ENCODE results near the gene GOLGA3.
"Not testable (repeated sequence)": the region's sequence is repeated elsewhere in the genome, so short reads cannot be mapped to it uniquely, and the experiment has no call there.

Gene GOLGA3

GRCh38 chr12:132753670-132754069, 75.0 kb downstream of the GOLGA3 start:
- DNase-seq (ENCODE audit: low spot score), result not testable (repeated sequence)

- DNase-seq (ENCODE audit: low spot score), result no peak
These were observed 80.3 kb downstream of the GOLGA3 start for GRCh38 chr12:132748319-132748718.

- no peak for DNase-seq (ENCODE audit: low spot score)
These were observed 80.8 kb downstream of the GOLGA3 start for GRCh38 chr12:132747896-132748295.

GRCh38 chr12:132747395-132747794, 81.3 kb downstream of the GOLGA3 start:
- DNase-seq (ENCODE audit: low spot score), result no peak

- no peak for DNase-seq (ENCODE audit: low spot score)
These were observed 82.1 kb downstream of the GOLGA3 start for GRCh38 chr12:132746613-132747012.

- DNase-seq (ENCODE audit: low spot score), result no peak
These were observed 84.8 kb downstream of the GOLGA3 start for GRCh38 chr12:132743831-132744230.

- DNase-seq (ENCODE audit: low spot score), result no peak
These were observed 87.0 kb downstream of the GOLGA3 start for GRCh38 chr12:132741620-132742019.

GRCh38 chr12:132740652-132741051, 88.0 kb downstream of the GOLGA3 start:
- no peak for DNase-seq (ENCODE audit: low spot score)

- no peak for DNase-seq (ENCODE audit: low spot score)
These were observed 88.4 kb downstream of the GOLGA3 start for GRCh38 chr12:132740313-132740646.

GRCh38 chr12:132739600-132740312, 88.9 kb downstream of the GOLGA3 start:
- no peak for DNase-seq (ENCODE audit: low spot score)

- DNase-seq (ENCODE audit: low spot score), result no peak
These were observed 91.8 kb downstream of the GOLGA3 start for GRCh38 chr12:132736913-132737312.

- DNase-seq (ENCODE audit: low spot score), result no peak
These were observed 92.3 kb downstream of the GOLGA3 start for GRCh38 chr12:132736378-132736777.

GRCh38 chr12:132735496-132735895, 93.2 kb downstream of the GOLGA3 start:
- DNase-seq (ENCODE audit: low spot score), result no peak

- no peak for DNase-seq (ENCODE audit: low spot score)
These were observed 94.5 kb downstream of the GOLGA3 start for GRCh38 chr12:132734206-132734605.

- no peak for DNase-seq (ENCODE audit: low spot score)
These were observed 97.1 kb downstream of the GOLGA3 start for GRCh38 chr12:132731574-132731973.

- DNase-seq (ENCODE audit: low spot score), result no peak
These were observed 98.3 kb downstream of the GOLGA3 start for GRCh38 chr12:132730353-132730752.

- no peak for DNase-seq (ENCODE audit: low spot score)
These were observed 98.9 kb downstream of the GOLGA3 start for GRCh38 chr12:132729541-132730320.

GRCh38 chr12:132728502-132728901, 100.2 kb downstream of the GOLGA3 start:
- no peak for DNase-seq (ENCODE audit: low spot score)

GRCh38 chr12:132727091-132727794, 101.4 kb downstream of the GOLGA3 start:
- no peak for DNase-seq (ENCODE audit: low spot score)

- no peak for DNase-seq (ENCODE audit: low spot score)
These were observed 102.3 kb downstream of the GOLGA3 start for GRCh38 chr12:132726386-132726785.

GRCh38 chr12:132724506-132725241, 104.0 kb downstream of the GOLGA3 start:
- no peak for DNase-seq (ENCODE audit: low spot score)

GRCh38 chr12:132723764-132724140, 104.9 kb downstream of the GOLGA3 start:
- DNase-seq (ENCODE audit: low spot score), result no peak
